ENCODE results near the gene ZNF618.

ZNF618 gene

DNA sequence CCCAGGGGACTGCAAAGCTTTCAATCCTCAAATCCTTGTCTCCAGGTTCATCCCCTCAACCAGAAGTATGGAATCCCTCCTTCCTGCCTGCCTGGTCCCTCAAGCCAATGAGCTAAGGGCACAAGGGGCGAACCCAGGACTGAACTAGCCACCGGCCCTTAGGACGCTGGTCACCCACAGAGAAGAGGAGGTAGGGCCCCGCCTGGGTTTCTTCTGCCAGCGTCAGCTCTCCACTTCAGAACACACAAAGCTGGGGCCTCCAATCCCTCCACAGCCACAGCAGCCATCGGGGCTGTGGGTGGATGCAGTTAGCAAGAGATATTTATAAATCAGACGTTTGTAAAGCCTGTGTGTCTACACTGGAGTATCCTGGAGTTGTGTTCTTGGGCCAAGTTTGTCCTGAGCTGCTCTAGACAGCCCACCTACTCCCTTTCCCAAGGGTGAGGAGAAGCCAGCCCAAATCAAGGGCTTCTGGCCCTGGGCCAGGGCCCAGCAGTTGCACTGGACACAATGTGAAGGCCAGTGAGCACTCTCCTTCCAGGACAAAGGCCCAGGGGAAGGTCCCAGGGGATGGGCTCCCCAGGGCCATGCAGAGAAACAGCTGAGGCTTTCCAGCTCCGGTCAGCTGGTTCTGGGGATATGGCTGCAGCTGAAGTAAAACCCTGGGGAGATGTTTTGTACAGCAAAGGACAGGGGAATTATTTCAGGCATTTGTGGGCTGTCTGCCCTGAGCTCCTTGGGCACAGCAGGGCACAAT is 183.1 kb downstream of the ZNF618 start:
- DNase-seq (ENCODE audit: low read depth, low spot score) = no peak

- DNase-seq (ENCODE audit: low read depth, low spot score) = no peak
Observed at GRCh38 chr9:114060070-114060469, 184.0 kb downstream of the ZNF618 start.

- no peak for DNase-seq (ENCODE audit: low read depth, low spot score)
Observed at GRCh38 chr9:114060711-114061110, 184.6 kb downstream of the ZNF618 start.

GRCh38 chr9:114061292-114061691 is 185.2 kb downstream of the ZNF618 start:
- DNase-seq (ENCODE audit: low read depth, low spot score) = no peak

DNA sequence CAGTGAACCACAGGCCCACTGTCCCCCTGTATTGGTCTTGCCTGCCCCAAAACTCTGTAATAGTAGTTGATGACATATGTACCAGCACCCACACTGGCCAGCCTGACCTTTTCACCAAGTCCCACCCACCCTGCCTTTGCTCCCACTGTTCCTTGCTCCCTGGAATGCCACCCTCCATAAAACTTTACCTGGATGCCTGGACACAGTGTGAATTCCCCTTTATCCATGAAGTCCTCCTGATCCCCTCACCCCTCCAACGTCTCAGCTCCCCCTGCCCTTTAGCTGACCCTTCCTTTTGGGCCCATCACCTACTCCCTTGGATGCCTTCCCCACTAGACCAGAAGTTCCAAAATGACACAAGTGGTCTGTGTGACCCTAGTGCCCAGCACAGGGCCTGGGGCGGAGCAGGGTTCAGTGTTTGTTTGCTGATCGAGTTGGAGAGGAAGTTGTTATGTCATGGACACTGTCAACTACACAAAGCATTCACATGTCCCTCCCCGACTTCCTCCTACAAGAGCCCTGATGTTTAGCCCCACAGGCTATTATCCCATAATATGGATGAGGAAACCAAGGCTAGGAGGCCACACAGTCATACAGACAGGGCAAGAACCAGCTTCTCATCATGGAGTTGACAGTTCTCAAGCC is 185.8 kb downstream of the ZNF618 start:
- DNase-seq (ENCODE audit: low read depth, low spot score) = no peak

DNA sequence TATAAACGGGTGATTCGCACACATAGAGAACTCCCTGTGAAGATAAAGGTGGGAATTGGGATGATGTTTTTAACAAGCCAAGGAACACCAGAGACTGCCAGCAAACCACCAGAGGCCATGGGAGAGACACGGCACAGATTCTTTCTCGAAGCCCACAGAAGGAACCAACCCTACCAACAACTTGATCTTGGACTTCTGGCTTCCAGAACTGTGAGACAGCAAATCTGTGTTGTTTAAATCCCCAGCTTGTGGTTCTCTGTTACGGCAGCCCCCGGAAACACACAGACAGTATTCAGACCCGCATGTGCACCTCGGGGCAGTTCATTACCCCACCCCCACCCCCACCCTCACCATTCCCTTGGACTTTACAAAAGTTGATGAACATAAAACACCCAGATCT is 189.2 kb downstream of the ZNF618 start:
- DNase-seq (ENCODE audit: low read depth, low spot score) = no peak

- DNase-seq (ENCODE audit: low read depth, low spot score) = no peak
Observed at GRCh38 chr9:114069476-114070187, 193.5 kb downstream of the ZNF618 start.

DNA sequence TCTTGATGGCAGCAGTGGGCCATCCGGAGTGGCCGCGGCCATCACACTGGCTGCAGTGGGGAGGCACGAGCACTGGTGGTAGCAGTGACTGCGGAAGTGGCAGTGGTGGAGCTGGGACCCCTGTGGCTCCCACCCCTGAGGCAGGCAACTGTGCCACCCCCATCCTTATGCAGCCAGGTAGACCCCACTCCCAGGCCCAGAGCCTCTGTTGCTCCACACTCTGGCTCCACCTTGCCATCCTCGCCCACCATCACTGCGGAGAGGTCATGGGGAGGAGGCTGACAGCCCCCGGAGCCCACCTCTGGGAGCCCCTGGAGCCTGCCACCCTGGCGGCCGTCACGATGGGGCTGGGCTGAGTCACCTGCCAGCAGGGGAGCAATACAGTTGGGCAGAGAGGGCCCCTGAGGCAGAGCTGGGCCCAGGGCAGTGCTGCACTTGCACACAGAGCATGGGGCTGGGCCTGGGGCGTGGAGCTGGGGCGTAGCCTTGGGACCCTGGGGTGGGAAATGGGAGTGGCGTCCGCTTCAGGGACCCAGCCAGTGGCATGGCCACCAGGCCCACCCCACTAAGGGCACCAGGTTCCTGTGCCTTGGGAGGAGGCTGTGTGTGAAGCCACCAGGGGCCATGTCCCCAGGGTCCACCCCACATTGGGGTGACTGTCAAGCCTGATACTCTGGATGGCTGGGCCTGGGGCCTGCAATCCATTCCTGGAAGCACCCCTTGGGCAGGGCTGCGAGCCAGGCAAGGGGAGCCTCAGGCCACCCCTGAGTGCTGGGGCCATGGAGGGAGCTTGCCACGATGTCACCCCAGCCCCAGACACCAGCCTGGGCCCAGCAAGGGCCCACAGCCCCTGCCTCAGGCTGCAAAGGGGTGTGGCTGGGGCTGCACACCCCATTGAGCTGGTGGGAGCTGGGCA is 194.3 kb downstream of the ZNF618 start:
- DNase-seq (ENCODE audit: low read depth, low spot score) = no peak

- DNase-seq (ENCODE audit: low read depth, low spot score) = no peak
Observed at GRCh38 chr9:114071197-114071795, 195.2 kb downstream of the ZNF618 start.

GRCh38 chr9:114072184-114073140 is 196.4 kb downstream of the ZNF618 start:
- no peak for DNase-seq (ENCODE audit: low read depth, low spot score)

DNA sequence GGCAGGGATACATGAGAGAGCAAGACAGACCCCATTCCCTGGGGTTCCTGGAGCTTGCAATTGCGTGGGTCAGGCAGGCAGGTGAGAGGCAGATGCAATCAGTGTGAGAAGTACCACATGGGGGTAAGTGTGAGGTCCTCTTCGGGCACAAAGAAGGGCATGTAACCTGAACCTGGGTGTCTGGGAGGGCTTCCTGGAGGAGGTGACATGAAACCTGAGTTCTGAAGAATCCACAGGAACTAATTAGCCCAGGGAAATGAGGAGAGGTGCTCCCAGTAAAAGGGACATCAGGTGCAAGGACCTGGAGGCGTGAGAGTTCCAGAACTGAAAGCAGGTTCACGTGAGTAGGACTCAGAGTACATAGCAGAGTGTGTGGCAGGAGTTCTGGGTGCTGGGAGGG is 199.5 kb downstream of the ZNF618 start:
- DNase-seq (ENCODE audit: low read depth, low spot score) = no peak

DNA sequence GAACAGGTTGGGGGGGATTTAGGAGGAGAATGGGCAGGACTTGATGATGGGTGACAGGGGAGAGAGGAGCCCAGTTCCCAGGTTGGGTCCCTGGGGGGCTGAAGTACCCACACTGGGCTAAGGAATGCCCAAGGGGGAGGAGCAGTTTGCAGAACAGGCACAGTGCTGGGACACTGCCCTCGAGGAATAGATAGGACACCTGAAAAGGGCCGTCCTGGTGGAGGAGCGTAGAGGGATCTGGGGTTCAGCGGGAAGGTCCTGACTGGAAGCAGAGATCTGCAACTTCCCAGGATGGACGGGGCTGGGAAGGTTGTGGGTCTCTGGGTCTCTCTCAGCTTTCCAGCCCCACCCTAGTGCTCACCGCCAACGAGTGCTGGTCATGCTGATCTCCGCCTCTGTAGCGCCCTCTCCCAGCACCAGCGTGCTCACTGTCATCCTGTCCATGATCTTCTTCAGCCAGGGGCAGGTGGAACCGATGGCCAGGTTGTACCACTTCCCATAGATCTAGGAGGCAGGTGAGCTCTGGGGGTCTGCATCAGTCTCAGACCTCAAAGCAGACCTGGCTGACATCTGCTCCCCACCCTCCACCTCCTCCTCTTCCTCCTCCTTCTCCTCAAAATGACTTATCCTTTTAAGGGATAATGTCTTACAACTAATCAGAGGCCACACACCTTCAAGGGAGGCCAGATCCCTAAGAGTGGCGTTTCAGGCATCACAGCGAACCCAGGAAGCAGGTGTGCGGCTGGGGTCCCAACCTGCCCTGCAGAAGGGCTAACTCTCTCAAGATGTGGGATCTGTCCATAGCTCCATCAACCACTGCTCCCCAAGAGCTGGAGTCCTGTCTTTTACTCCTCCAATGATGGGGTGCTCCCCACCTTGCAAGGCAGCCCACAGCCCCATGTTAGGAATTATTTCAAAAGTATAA is 200.4 kb downstream of the ZNF618 start:
- no peak for DNase-seq (ENCODE audit: low read depth, low spot score)

GRCh38 chr9:114077162-114077837 is 201.2 kb downstream of the ZNF618 start:
- no peak for DNase-seq (ENCODE audit: low read depth, low spot score)

DNA sequence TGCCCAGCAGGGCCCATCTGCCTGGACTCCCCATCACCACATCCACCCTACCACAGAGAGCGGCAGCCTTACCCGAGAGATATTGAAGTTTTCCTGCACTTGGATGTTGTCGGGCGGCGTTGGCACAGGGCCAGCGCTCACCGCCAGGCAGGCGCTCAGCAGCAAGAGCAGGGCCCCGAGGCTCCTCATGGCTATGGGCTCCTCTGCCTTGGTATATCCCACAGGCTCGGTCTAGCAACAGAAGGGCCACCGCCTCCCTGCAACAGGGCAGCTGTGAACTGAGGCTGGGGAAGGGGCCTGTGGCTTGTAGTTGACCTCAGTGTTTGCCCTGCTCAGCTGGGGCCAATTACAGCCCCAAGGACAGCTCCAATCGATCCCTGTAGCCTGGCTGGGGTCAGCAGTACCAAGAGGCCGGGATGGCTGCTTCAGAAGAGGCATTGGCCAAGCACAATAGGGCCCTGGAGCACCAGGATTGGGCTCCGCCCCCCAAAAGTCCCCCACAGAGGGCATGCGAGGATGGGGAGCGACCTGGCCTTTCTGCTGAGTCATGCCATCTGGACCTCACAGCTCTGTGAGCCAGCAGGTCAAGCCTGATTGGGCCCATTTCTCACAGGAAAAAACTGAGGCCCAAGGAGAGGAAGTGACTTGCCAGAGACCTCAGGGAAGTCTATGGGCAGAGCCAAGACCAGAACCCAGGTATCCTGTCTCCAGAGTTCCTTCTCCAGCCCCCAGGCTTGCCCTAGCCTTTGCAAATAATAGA is 202.1 kb downstream of the ZNF618 start, which contains the start of gene AMBP:
Gene AMBP, minus strand, starts transcription at position 280 of the 760 bp plus-strand sequence. Its CDS starts 91 bp downstream, at position 189.
- DNase-seq (ENCODE audit: low read depth, low spot score) = no peak

- DNase-seq (ENCODE audit: low read depth, low spot score) = no peak
Observed at GRCh38 chr9:114078781-114079156, 202.7 kb downstream of the ZNF618 start.

- DNase-seq (ENCODE audit: low read depth, low spot score) = no peak
Observed at GRCh38 chr9:114080195-114080772, 204.2 kb downstream of the ZNF618 start.

DNA sequence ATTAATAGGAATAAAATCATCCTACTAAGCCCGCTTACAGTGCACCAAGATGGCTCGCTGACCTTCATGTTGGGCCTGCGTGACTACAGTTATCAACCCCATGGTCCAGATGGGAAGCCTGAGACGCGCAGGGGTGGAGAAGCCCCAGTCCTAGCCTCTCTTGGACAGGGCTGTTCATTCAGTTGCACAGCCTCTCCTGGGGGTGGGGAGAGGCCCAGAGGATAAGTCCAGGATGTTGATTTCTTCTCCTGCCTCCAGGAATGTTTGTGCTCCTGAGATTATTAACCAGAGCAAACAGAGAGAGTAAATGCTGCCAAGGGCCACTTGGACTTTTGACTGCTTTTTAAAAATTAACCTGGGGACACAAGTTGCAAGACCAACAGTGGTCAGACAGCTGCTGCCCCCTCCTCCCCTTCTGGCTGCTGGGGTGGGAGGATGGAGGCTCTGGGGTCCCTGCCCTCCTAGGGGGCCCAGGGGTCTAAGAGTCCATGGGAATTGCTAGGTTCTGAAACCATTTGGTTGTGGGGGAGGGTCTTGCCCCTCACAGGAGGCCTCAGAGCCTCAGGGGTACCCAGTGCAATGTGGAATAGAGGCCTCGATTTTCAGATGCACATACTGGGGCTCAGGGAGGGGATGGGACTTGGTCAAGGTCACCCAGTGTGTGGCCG is 204.8 kb downstream of the ZNF618 start:
- no peak for DNase-seq (ENCODE audit: low read depth, low spot score)

Measured in smooth muscle cell of the brain vasculature (primary cell).